ENCODE measurements around the gene ZMYND10. TPM values are rescaled to one million over a fixed set of nuclear protein-coding genes. Genes with fewer than 3 reads are reported as not detected.

The ZMYND10 gene
- total and polyA plus RNA-seq, 9 of the 15 experiments (the other 6 are each of a cell fraction or from before 2014, with no cell fraction given): 0.20 to 2.8 (median 0.70) TPM

- peak; percentile 67 for TF ChIP-seq JUN (IDR thresholded peaks at IDR 0.05; ENCODE audit: borderline replicate concordance, low read depth, low read length)
- no peak for TF ChIP-seq JUN (CRISPR knock-in tag; IDR thresholded peaks at IDR 0.05; ENCODE audit: borderline replicate concordance)
- no peak for TF ChIP-seq ZNF280B (CRISPR knock-in tag; IDR thresholded peaks at IDR 0.05)
- 0 out of 4 replicates have a peak, but pooled peaks of 1 of the 2 experiments have one; percentile 18 for TF ChIP-seq TBL1XR1 (IDR thresholded peaks at IDR 0.05; ENCODE audit: low read length in 2 of 2)
- TF ChIP-seq KDM5B (IDR thresholded peaks at IDR 0.05; ENCODE audit: insufficient replicate concordance, low read depth, low read length): peak; percentile 34
- peak; percentile 80 for TF ChIP-seq ZNF197 (CRISPR knock-in tag; IDR thresholded peaks at IDR 0.05; ENCODE audit: low read depth)
- no peak for TF ChIP-seq ZNF274 (IDR thresholded peaks at IDR 0.05; ENCODE audit: borderline replicate concordance, low read depth, low read length)
- no peak for TF ChIP-seq FOXJ3 (CRISPR knock-in tag; IDR thresholded peaks at IDR 0.05)
- no peak for TF ChIP-seq RBM22 (IDR thresholded peaks at IDR 0.05; ENCODE audit: low read depth, low read length, poor library complexity, severe bottlenecking)
- peak; percentile 74 for TF ChIP-seq POLR2G (IDR thresholded peaks at IDR 0.05; ENCODE audit: low read depth, low read length)
- no peak for TF ChIP-seq IRF9 (tag; IDR thresholded peaks at IDR 0.05)
- no peak for TF ChIP-seq SMARCC2 (IDR thresholded peaks at IDR 0.05; ENCODE audit: low read depth)
- peak; percentile 53 for TF ChIP-seq ZBTB12 (CRISPR knock-in tag; IDR thresholded peaks at IDR 0.05)
- no peak for TF ChIP-seq CBFA2T3 (IDR thresholded peaks at IDR 0.05)
Measured at GRCh38 chr3:50358911-50359759, 13.6 kb upstream of the ZMYND10 start, which contains the start of gene TMEM115 (continued).

All from K562 (cell line).